Nephron progenitor cell (in vitro differentiated cells): ENCODE results near the gene DCANP1.

Experiments used
- DNase-seq: peaks from one replicate; pipeline ENCODE4 v3.0.0; 2021
- H3K27ac Mint-ChIP-seq: 2 replicates; pipeline ENCODE4 v1.8.0; 2021; ENCODE audit warnings: mild to moderate bottlenecking, moderate library complexity, mixed read lengths
- H3K27me3 Mint-ChIP-seq: 2 replicates; pipeline ENCODE4 v1.8.0; 2021; ENCODE audit warnings: mild to moderate bottlenecking, low read depth, mixed read lengths; ENCODE audit not compliant: poor library complexity
- H3K36me3 Mint-ChIP-seq: 2 replicates; pipeline ENCODE4 v1.8.0; 2021; ENCODE audit warnings: low read depth, mixed read lengths
- H3K4me1 Mint-ChIP-seq: 2 replicates; pipeline ENCODE4 v1.8.0; 2021; ENCODE audit warnings: mixed read lengths
- H3K4me3 Mint-ChIP-seq: 2 replicates; pipeline ENCODE4 v1.8.0; 2021; ENCODE audit warnings: mild to moderate bottlenecking, moderate library complexity, mixed read lengths
- H3K9me3 Mint-ChIP-seq: 2 replicates; pipeline ENCODE4 v1.8.0; 2021; ENCODE audit warnings: mild to moderate bottlenecking, moderate library complexity, mixed read lengths
- CTCF ChIP-seq: fragments of 200-600 bp; sonication (generic); IDR thresholded peaks from 2 replicates; pipeline ENCODE4 v1.5.0; 2021; ENCODE audit warnings: antibody characterized with exemption

Gene DCANP1

GRCh38 chr5:135422419-135422818 lies 24.7 kb downstream of the DCANP1 start:
- H3K36me3 Mint-ChIP-seq = no peaks in the 10 kb centered on the region
- H3K27me3 Mint-ChIP-seq = peaks cover 26% of the 10 kb centered on the region
- TF ChIP-seq CTCF = no peak
- H3K9me3 Mint-ChIP-seq = peaks cover 13% of the 10 kb centered on the region
- H3K4me1 Mint-ChIP-seq = no peaks in the 10 kb centered on the region
- no peak overlapping the region for H3K4me3 Mint-ChIP-seq
- H3K27ac Mint-ChIP-seq = no peak overlapping the region
- DNase-seq = no peak

- H3K27ac Mint-ChIP-seq = no peak overlapping the region
- H3K4me1 Mint-ChIP-seq = no peaks in the 10 kb centered on the region
- H3K4me3 Mint-ChIP-seq = no peak overlapping the region
- peaks cover 30% of the 10 kb centered on the region for H3K27me3 Mint-ChIP-seq
- TF ChIP-seq CTCF = no peak
- H3K9me3 Mint-ChIP-seq = peaks cover 4% of the 10 kb centered on the region
- no peak for DNase-seq
- H3K36me3 Mint-ChIP-seq = no peaks in the 10 kb centered on the region
Measured at GRCh38 chr5:135417083-135417482, 30.1 kb downstream of the DCANP1 start.

- H3K4me1 Mint-ChIP-seq = peaks cover 12% of the 10 kb centered on the region
- peaks cover 29% of the 10 kb centered on the region for H3K27me3 Mint-ChIP-seq
- H3K36me3 Mint-ChIP-seq = peaks cover 5% of the 10 kb centered on the region
- DNase-seq = no peak
- H3K9me3 Mint-ChIP-seq = peaks cover 31% of the 10 kb centered on the region
- TF ChIP-seq CTCF = no peak
- H3K4me3 Mint-ChIP-seq = no peak overlapping the region
- no peak overlapping the region for H3K27ac Mint-ChIP-seq
Measured at GRCh38 chr5:135405082-135405481, 42.1 kb downstream of the DCANP1 start.

GRCh38 chr5:135402031-135402430 lies 45.1 kb downstream of the DCANP1 start:
- Mint-ChIP-seq H3K4me1 (peaks cover 32% of the 10 kb centered on the region), H3K27ac (no peak overlapping the region), H3K9me3 (peaks cover 8% of the 10 kb centered on the region), H3K27me3 (peaks cover 33% of the 10 kb centered on the region), H3K36me3 (no peaks in the 10 kb centered on the region), H3K4me3 (no peak overlapping the region)
- TF ChIP-seq CTCF = no peak
- no peak for DNase-seq

GRCh38 chr5:135400866-135401265 lies 46.3 kb downstream of the DCANP1 start:
- H3K27me3 Mint-ChIP-seq = peaks cover 33% of the 10 kb centered on the region
- H3K4me1 Mint-ChIP-seq = peaks cover 44% of the 10 kb centered on the region
- H3K27ac Mint-ChIP-seq = no peak overlapping the region
- no peak for TF ChIP-seq CTCF
- DNase-seq = no peak
- peak overlapping the region; percentile 89 for H3K4me3 Mint-ChIP-seq
- no peaks in the 10 kb centered on the region for H3K36me3 Mint-ChIP-seq
- peaks cover 8% of the 10 kb centered on the region for H3K9me3 Mint-ChIP-seq

- Mint-ChIP-seq H3K27me3 (peaks cover 27% of the 10 kb centered on the region), H3K9me3 (peaks cover 6% of the 10 kb centered on the region), H3K27ac (peak overlapping the region; percentile 76), H3K4me1 (peaks cover 53% of the 10 kb centered on the region), H3K4me3 (peak overlapping the region; percentile 89), H3K36me3 (no peaks in the 10 kb centered on the region)
- no peak for DNase-seq
- TF ChIP-seq CTCF = no peak
Measured at GRCh38 chr5:135399794-135400542, 47.2 kb downstream of the DCANP1 start.
